DOHH2 (cell line): Measurements from ENCODE around the gene PHC3.

Experiments used
- H3F3A ChIP-seq: fragments of 200-600 bp; sonication (generic), shearing (Covaris generic); 2 replicates; pipeline ENCODE4 v1.6.0; 2016; ENCODE audit warnings: antibody characterized with exemption, mild to moderate bottlenecking; ENCODE audit not compliant: control insufficient read depth, insufficient read depth
- H3K27ac ChIP-seq: fragments of 200-600 bp; sonication (generic); 2 replicates; pipeline ENCODE4 v1.5.1; 2014; ENCODE audit warnings: low read depth, mild to moderate bottlenecking, low read length, moderate library complexity
- H3K27me3 ChIP-seq: fragments of 200-600 bp; sonication (generic); 2 replicates; pipeline ENCODE4 v1.6.1; 2014; ENCODE audit warnings: mild to moderate bottlenecking, low read length, mixed read lengths; ENCODE audit not compliant: control insufficient read depth
- H3K36me3 ChIP-seq: fragments of 200-600 bp; sonication (generic); 2 replicates; pipeline ENCODE4 v1.6.1; 2014; ENCODE audit warnings: mild to moderate bottlenecking, low read length, moderate library complexity, mixed read lengths; ENCODE audit not compliant: control insufficient read depth
- H3K4me1 ChIP-seq: fragments of 200-600 bp; sonication (generic); 2 replicates; pipeline ENCODE4 v1.6.1; 2014; ENCODE audit warnings: mild to moderate bottlenecking, low read length, mixed read lengths; ENCODE audit not compliant: control insufficient read depth
- H3K4me2 ChIP-seq: fragments of 200-600 bp; sonication (generic); 2 replicates; pipeline ENCODE4 v1.6.0; 2014; ENCODE audit warnings: mild to moderate bottlenecking, low read length, moderate library complexity
- H3K4me3 ChIP-seq: fragments of 200-600 bp; sonication (generic); 2 replicates; pipeline ENCODE4 v1.5.1; 2014; ENCODE audit warnings: mild to moderate bottlenecking, low read length, mixed read lengths
- H3K79me2 ChIP-seq: fragments of 200-600 bp; sonication (generic); 2 replicates; pipeline ENCODE4 v1.6.1; 2014; ENCODE audit warnings: mild to moderate bottlenecking, low read length, mixed read lengths; ENCODE audit not compliant: control insufficient read depth
- H3K9me2 ChIP-seq: fragments of 200-600 bp; sonication (generic); replicated peaks from 2 replicates; pipeline ENCODE4 v1.6.1; 2014; ENCODE audit warnings: mild to moderate bottlenecking, low read length, mixed read lengths; ENCODE audit not compliant: control insufficient read depth
- H3K9me3 ChIP-seq: fragments of 200-600 bp; sonication (generic); 2 replicates; pipeline ENCODE4 v1.6.1; 2014; ENCODE audit warnings: antibody characterized with exemption, low read length, mixed read lengths; ENCODE audit not compliant: control insufficient read depth, insufficient read depth
- H4K20me1 ChIP-seq: fragments of 200-600 bp; sonication (generic); 2 replicates; pipeline ENCODE4 v1.6.0; 2014; ENCODE audit warnings: low read depth, mild to moderate bottlenecking, antibody characterized with exemption, low read length, moderate library complexity; ENCODE audit not compliant: control insufficient read depth, insufficient read depth
- CTCF ChIP-seq: fragments of 200-600 bp; sonication (generic); IDR thresholded peaks from one replicate; pipeline ENCODE4 v1.5.1; 2014; ENCODE audit warnings: antibody characterized with exemption, mild to moderate bottlenecking, low read depth, low read length; ENCODE audit not compliant: poor library complexity, severe bottlenecking
- EZH2phosphoT487 ChIP-seq: fragments of 200-600 bp; sonication (generic); IDR thresholded peaks from 2 replicates; pipeline ENCODE4 v1.6.1; 2017; ENCODE audit warnings: borderline replicate concordance, mild to moderate bottlenecking, antibody characterized with exemption, low read length, moderate library complexity, mixed read lengths

PHC3 gene

GRCh38 chr3:170090601-170090981 is 90.9 kb downstream of the PHC3 start:
- Histone ChIP-seq H3K36me3 (peaks cover 67% of the 10 kb centered on the region), H3K4me3 (no peak overlapping the region), H3K9me3 (no peaks in the 10 kb centered on the region), H3F3A (no peaks in the 10 kb centered on the region), H3K27me3 (no peaks in the 10 kb centered on the region), H4K20me1 (no peaks in the 10 kb centered on the region), H3K4me2 (no peak overlapping the region), H3K9me2 (no peaks in the 10 kb centered on the region), H3K27ac (no peak overlapping the region), H3K79me2 (no peaks in the 10 kb centered on the region), H3K4me1 (0 out of 2 replicates have a peak, but pooled peaks cover under 1% of the 10 kb centered on the region)
- no peak for TF ChIP-seq CTCF
- no peak for TF ChIP-seq EZH2phosphoT487

GRCh38 chr3:170089862-170090600 is 91.5 kb downstream of the PHC3 start:
- H3K79me2 ChIP-seq, result no peaks in the 10 kb centered on the region
- H3F3A ChIP-seq, result no peaks in the 10 kb centered on the region
- no peaks in the 10 kb centered on the region for H3K9me2 ChIP-seq
- H3K9me3 ChIP-seq, result no peaks in the 10 kb centered on the region
- H3K27me3 ChIP-seq, result no peaks in the 10 kb centered on the region
- H3K4me3 ChIP-seq, result no peak overlapping the region
- no peak for TF ChIP-seq CTCF
- TF ChIP-seq EZH2phosphoT487, result no peak
- no peak overlapping the region for H3K27ac ChIP-seq
- H3K36me3 ChIP-seq, result peaks cover 67% of the 10 kb centered on the region
- H3K4me2 ChIP-seq, result no peak overlapping the region
- 0 out of 2 replicates have a peak, but pooled peaks cover 4% of the 10 kb centered on the region for H3K4me1 ChIP-seq
- no peaks in the 10 kb centered on the region for H4K20me1 ChIP-seq

- H3K27me3 ChIP-seq, result no peaks in the 10 kb centered on the region
- no peaks in the 10 kb centered on the region for H3K9me3 ChIP-seq
- H3K4me2 ChIP-seq, result no peak overlapping the region
- no peak overlapping the region for H3K4me3 ChIP-seq
- H3K4me1 ChIP-seq, result peaks cover 21% of the 10 kb centered on the region
- peaks cover 41% of the 10 kb centered on the region for H3K36me3 ChIP-seq
- no peak overlapping the region for H3K27ac ChIP-seq
- H3K79me2 ChIP-seq, result no peaks in the 10 kb centered on the region
- H4K20me1 ChIP-seq, result no peaks in the 10 kb centered on the region
- TF ChIP-seq CTCF (no peak), EZH2phosphoT487 (no peak)
- H3F3A ChIP-seq, result no peaks in the 10 kb centered on the region
- H3K9me2 ChIP-seq, result no peaks in the 10 kb centered on the region
These were observed 96.1 kb downstream of the PHC3 start for GRCh38 chr3:170085396-170085795.
